OCI-LY1 (cell line): Measurements from ENCODE around the gene PLCB4.

ENCODE experiments used
- CTCF ChIP-seq: fragments of 200-600 bp; sonication (generic), shearing (Covaris generic); IDR thresholded peaks from 2 replicates; pipeline ENCODE4 v1.5.1; 2017; ENCODE audit warnings: mild to moderate bottlenecking, antibody characterized with exemption, low read length, moderate library complexity, mixed read lengths
- EZH2 ChIP-seq: fragments of 200-600 bp; sonication (generic), shearing (Covaris generic); IDR thresholded peaks from 2 replicates; pipeline ENCODE4 v1.8.0; 2017; ENCODE audit warnings: borderline replicate concordance, mixed run types, mild to moderate bottlenecking, antibody characterized with exemption, low read length, moderate library complexity, mixed read lengths

- TF ChIP-seq EZH2 (no peak), CTCF (no peak)
Measured at GRCh38 chr20:9269280-9269971, 200.5 kb downstream of the PLCB4 start.
